ENCODE data around the gene DOCK4. TPM values are rescaled to one million over a fixed set of nuclear protein-coding genes. Genes with fewer than 3 reads are reported as not detected.
"Not testable (repeated sequence)": the region's sequence is repeated elsewhere in the genome, so short reads cannot be mapped to it uniquely, and the experiment has no call there.

The DOCK4 gene
- total RNA-seq, 2 experiments from 2014 or later: 0.35 to 0.50 TPM

DNA sequence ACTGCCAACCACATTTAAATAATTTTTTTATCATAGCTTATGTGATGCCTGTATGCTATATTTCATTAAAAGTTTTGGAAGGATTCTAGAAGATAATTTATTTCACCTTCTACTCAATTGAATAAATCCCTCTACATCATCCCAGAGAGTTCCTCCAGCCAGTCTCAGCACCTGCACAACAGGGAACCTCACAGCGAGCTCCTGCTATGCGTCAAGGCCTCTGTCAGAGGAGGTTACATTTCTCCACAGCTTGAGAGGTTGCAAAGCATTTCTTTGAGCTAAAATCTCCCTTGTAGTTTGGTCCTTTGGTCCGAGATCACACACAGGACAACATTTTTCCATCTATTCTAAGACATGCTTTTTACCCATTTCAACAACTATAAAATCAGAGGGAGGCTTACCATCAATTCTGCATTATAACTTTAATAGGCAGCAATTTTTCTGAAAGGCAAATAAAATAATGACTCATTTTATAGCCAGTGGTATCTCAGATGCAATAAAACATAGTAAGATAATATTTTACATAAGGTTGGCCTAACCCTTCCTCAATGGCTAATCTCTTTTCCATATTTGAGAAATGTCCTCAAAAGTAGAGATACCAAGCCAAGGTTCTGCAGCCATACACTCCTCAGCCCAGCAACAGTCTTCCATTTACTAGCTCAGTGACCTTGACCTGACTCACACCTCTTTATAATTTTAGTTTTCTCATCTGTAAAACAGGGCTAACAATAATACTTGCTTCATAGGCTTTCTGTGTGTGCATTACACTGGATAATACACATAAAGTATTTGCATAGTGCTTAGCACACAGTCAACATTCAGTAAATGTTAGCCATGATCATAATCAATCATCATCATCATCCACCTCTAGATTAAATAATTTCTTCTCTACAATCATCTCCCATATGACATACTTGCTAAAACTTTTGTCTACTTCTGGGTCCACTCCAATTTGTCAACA lies 68.8 kb downstream of the DOCK4 start:
- no peak for DNase-seq
- Mint-ChIP-seq H3K4me1 (peaks cover 3% of the 10 kb centered on the region), H3K4me3 (no peak overlapping the region), H3K27ac (no peak overlapping the region), H3K9me3 (no peaks in the 10 kb centered on the region), H3K27me3 (no peaks in the 10 kb centered on the region), H3K36me3 (ENCODE audit: low read depth) (no peaks in the 10 kb centered on the region)
- POLR2A ChIA-PET: no interaction called here
- CTCF ChIA-PET: no interaction called here

DNA sequence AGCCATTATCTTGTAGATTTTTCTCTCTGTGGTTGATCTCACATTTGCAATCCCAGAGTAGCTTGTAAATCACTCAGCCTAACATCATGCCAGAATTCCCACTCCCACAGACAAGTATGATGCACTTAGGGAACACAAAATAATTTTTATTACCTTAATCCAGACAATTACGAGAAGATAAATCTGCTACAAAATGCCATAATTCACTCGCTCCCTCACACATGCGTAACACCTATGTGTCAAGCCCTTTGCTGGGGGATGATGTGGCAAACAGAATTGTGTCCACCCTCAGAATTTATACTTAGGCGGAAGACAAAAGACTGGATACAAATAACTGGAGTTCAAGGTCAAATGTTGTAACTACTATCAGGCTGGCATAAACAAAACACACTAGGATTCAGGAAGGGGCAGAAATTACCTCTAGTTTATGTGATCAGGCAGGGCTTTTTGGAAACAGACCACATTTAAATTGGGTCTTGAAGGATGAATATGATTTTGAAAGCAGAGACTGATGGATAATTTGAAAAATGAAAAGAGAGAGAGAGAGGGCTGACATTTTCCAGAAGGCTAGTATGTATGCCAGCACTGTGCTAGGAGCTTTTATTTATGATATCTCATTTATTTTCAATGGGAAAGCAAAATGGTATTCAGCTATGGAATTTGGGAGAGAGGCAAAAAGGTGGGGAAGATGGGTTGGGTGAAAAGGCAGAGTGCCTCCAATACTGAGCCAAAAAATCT lies 69.8 kb downstream of the DOCK4 start:
- H3K36me3 Mint-ChIP-seq (ENCODE audit: low read depth): no peaks in the 10 kb centered on the region
- no peak overlapping the region for H3K4me3 Mint-ChIP-seq
- H3K27me3 Mint-ChIP-seq: no peaks in the 10 kb centered on the region
- CTCF ChIA-PET: no interaction called here
- no peaks in the 10 kb centered on the region for H3K9me3 Mint-ChIP-seq
- H3K27ac Mint-ChIP-seq: no peak overlapping the region
- POLR2A ChIA-PET: no interaction called here
- DNase-seq: no peak
- H3K4me1 Mint-ChIP-seq: peaks cover 3% of the 10 kb centered on the region

DNA sequence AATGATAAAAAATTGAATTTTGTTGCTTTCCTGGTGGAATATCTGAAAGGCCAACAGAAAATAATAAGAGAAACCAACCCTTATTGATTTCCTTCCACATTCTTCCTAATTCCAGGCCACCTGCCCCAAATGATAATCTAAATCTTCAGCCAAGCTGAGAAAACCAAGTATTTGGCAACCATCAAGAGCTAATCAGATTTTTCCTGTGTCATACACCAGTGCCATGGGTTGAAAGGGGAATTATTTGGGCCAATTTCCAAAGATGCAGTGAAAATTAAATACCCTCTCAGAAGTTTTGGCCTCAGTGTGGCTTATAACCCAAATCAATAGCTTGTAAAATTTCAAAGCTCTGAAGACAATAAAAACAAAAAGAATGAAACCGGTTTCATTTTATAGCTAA lies 70.4 kb downstream of the DOCK4 start:
- Mint-ChIP-seq H3K9me3 (no peaks in the 10 kb centered on the region), H3K27ac (no peak overlapping the region), H3K27me3 (no peaks in the 10 kb centered on the region), H3K4me3 (no peak overlapping the region), H3K4me1 (peaks cover under 1% of the 10 kb centered on the region), H3K36me3 (ENCODE audit: low read depth) (no peaks in the 10 kb centered on the region)
- ChIA-PET POLR2A (interaction anchor here (0.7 kb wide), 1 partner anchor 62 kb away, joined by 3 read pairs; no protein-coding TSS in a partner anchor), CTCF (no interaction called here)
- no peak for DNase-seq

DNA sequence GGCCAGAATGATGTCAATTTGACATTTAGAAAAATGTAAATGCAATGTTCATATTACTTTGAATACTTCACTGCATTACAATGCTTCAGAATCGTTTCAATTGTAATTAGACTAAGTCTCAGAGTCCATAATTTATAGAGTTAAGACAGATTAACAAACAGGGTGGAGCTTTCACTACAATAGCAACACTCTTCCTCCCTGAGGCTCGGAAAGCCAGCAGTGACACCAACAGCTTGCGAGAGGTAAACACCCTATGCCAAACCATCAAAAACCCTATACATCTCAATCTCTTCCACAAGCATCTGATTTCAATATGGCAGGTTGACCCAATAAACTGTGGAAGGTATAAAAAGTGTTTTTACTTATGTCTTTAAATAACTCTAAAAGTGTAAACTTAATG lies 72.2 kb downstream of the DOCK4 start:
- Mint-ChIP-seq H3K4me1 (no peaks in the 10 kb centered on the region), H3K27me3 (no peaks in the 10 kb centered on the region), H3K36me3 (ENCODE audit: low read depth) (no peaks in the 10 kb centered on the region), H3K9me3 (no peaks in the 10 kb centered on the region), H3K4me3 (no peak overlapping the region), H3K27ac (no peak overlapping the region)
- DNase-seq: no peak
- ChIA-PET CTCF (no interaction called here), POLR2A (no interaction called here)

DNA sequence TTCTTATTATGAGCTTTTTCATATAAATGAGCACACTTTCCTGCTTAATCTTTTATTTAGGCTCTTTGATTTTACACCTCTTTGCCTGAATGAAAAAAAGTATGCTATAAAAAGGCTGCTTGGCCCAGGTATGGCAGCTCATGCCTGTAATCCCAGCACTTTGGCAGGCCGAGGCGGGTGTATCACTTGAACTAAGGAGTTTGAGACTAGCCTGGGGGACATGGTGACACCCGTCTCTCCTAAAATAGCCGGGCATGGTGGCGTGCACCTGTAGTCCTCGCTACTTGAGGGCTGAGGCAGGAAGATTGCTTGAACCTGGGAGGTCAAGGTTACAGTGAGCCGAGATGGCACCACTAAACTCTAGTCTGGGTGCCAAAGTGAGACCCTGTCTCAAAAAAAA lies 72.9 kb downstream of the DOCK4 start:
- Mint-ChIP-seq H3K4me3 (no peak overlapping the region), H3K36me3 (ENCODE audit: low read depth) (no peaks in the 10 kb centered on the region), H3K27me3 (no peaks in the 10 kb centered on the region), H3K27ac (no peak overlapping the region), H3K9me3 (no peaks in the 10 kb centered on the region), H3K4me1 (no peaks in the 10 kb centered on the region)
- DNase-seq: no peak
- ChIA-PET POLR2A (no interaction called here), CTCF (no interaction called here)

DNA sequence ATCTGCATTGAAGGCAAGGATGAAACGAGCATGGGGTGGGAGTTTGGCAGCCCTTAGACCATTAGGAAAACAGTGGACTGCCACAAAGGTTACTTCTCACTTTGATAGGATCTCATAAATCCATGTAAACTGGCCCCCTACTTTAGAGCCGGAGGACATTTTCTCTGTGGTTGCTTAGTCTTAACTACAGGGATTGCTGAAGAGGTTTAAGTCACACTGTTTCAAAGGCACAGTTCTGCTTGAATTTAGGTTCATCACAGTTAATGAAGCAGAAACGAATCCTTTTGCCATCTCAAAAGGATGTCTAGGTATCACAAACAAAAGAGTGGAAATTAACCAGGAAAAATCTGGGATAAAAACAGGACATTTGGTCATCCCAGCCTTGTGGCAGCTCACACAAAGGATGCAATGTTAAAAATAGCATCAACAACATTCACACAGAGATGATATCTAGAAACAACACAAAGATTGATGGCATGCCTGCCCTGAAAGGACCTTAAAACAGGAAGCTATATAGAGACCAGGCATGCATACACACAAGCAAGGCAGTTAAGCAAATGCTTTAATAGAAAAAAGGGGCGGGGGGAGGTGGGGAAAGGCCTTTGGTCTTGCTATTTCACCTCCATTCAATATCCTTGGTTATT lies 74.0 kb downstream of the DOCK4 start:
- H3K4me1 Mint-ChIP-seq: no peaks in the 10 kb centered on the region
- no peaks in the 10 kb centered on the region for H3K9me3 Mint-ChIP-seq
- no peak for DNase-seq
- POLR2A ChIA-PET: no interaction called here
- H3K36me3 Mint-ChIP-seq (ENCODE audit: low read depth): no peaks in the 10 kb centered on the region
- CTCF ChIA-PET: interaction anchor here (0.9 kb wide), 1 partner anchor 57 kb away, joined by 3 read pairs; no protein-coding TSS in a partner anchor
- no peak overlapping the region for H3K27ac Mint-ChIP-seq
- no peak overlapping the region for H3K4me3 Mint-ChIP-seq
- no peaks in the 10 kb centered on the region for H3K27me3 Mint-ChIP-seq

DNA sequence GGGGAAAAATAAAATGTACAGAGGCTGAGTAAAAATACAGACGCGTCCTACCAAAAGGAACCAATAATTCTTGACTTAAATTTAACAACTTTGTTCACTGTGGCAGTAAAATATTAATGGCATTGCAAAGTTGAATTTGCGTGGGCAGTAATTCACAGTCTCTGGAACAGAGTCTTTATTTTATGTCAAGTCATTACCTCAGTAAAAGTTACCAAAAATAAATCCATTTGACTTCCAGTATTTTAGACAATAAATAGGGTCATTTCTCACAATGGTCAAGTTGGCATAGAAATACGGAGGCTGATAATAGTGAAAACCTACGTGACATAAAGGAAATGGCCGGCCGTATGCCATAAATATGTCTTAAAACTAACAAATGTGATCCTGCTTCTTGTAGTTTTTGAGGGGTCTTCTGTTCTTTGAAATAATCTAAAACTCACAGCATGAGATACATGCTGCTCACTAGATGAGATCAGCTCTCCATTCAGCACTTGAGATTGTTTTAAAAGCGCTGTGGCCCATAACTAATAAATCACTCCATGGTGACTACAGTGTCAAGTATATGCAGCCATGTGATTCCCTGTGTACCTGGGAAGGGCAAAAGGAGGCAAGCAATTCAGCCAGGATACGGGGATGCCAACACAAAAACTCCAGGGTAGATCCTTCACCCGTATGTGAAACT lies 75.3 kb downstream of the DOCK4 start:
- Mint-ChIP-seq H3K36me3 (ENCODE audit: low read depth) (no peaks in the 10 kb centered on the region), H3K9me3 (no peaks in the 10 kb centered on the region), H3K27ac (no peak overlapping the region), H3K4me1 (no peaks in the 10 kb centered on the region), H3K4me3 (no peak overlapping the region), H3K27me3 (no peaks in the 10 kb centered on the region)
- no peak for DNase-seq
- CTCF ChIA-PET: no interaction called here
- POLR2A ChIA-PET: no interaction called here

DNA sequence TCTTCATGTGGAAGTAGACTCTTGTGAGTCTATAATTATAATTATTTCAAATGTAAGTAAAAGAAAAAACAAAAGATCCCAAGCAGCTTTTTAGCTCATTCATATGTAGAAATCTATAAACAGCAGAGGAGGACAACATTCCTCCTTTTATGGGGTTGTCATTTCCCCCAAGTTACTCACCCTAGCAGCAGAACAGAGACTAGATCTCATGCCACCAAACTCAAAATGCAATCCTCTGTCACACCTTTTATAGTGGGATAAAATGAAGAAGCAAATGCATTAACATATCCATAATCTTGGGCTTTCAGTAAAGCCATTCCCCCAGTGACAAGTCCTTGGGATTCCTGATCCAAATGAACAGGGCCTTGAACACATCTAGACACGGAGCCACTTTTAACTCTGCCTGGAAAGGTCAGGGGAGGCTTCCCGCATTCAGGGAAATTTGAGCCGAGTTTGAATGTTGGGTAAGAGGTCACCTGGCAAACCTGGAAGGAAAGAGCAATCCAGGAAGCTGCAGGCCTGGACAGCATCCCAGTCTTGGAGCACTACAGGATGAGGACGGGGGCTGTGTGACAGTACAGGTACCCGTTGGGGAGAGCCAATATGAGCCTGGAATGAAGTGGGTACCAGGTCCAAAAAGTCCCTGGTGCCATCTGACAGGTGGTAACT lies 76.4 kb downstream of the DOCK4 start:
- POLR2A ChIA-PET: no interaction called here
- CTCF ChIA-PET: no interaction called here
- Mint-ChIP-seq H3K27ac (no peak overlapping the region), H3K4me3 (no peak overlapping the region), H3K27me3 (no peaks in the 10 kb centered on the region), H3K4me1 (no peaks in the 10 kb centered on the region), H3K36me3 (ENCODE audit: low read depth) (no peaks in the 10 kb centered on the region), H3K9me3 (no peaks in the 10 kb centered on the region)
- no peak for DNase-seq

DNA sequence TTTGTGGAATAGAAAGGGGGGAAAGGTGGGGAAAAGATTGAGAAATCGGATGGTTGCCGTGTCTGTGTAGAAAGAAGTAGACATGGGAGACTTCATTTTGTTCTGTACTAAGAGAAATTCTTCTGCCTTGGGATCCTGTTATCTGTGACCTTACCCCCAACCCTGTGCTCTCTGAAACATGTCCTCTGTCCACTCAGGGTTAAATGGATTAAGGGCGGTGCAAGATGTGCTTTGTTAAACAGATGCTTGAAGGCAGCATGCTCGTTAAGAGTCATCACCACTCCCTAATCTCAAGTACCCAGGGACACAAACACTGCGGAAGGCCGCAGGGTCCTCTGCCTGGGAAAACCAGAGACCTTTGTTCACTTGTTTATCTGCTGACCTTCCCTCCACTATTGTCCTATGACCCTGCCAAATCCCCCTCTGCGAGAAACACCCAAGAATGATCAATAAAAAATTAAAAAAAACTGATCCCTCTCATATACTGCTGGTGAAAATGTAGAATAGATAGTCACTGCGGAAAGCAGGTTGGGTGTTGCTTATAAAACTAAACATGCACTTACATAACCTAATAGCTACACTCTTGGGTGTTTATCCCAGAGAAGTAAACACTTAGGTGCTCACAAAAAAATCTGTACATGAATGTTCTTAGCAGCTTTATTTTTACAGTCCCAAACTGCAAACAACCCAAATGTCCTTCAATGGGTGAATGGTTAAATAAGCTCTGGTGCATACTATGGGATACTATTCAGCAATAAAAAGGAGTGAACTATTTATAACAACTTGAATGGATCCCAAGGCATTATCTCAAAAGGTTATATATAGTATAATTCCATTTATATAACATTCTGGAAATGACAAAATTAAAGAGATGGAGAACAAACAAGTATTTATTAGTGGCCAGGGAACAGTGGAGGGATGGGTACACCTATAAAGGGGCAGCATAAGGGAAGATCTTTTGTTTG lies 77.5 kb downstream of the DOCK4 start:
- H3K27me3 Mint-ChIP-seq; H3K36me3 Mint-ChIP-seq (ENCODE audit: low read depth); DNase-seq; CTCF ChIA-PET; H3K9me3 Mint-ChIP-seq; POLR2A ChIA-PET; H3K4me3 Mint-ChIP-seq; H3K27ac Mint-ChIP-seq; H3K4me1 Mint-ChIP-seq: not testable (repeated sequence)

DNA sequence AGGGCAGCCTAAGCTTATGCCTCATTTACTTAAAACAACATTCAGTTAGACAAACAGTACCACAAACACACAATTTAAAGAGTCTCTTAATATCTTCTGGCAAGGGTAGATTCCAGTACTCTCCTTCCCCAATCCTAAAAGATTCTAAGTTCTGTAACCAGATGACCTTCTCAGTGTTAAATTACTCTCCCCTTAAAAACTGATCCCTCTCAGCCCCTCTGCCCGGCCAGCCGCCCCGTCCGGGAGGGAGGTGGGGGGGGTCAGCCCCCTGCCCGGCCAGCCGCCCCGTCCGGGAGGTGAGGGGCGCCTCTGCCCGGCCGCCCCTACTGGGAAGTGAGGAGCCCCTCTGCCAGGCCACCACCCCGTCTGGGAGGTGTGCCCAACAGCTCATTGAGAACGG lies 78.2 kb downstream of the DOCK4 start:
- POLR2A ChIA-PET; H3K9me3 Mint-ChIP-seq; H3K27ac Mint-ChIP-seq; H3K36me3 Mint-ChIP-seq (ENCODE audit: low read depth); DNase-seq; CTCF ChIA-PET; H3K4me3 Mint-ChIP-seq; H3K4me1 Mint-ChIP-seq; H3K27me3 Mint-ChIP-seq: not testable (repeated sequence)

DNA sequence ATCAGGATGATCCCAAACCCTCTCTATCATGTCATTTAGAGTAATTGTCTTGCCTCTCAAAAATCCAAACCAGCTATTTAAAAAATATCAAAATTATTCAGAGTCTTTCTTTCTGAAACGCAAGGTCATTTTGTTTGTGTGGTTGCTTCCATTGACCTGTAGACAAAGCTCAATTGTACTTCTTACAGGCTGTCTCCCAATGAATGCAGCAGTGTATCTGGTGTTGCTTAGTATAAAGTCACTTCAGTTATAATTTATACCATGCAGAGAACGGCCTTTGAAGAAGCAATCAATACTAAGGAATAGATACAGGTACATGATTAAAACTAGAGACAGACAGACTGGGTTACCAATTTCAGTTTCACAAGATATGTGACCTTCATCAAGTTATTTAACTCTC lies 80.9 kb downstream of the DOCK4 start:
- no peak for DNase-seq
- ChIA-PET CTCF (no interaction called here), POLR2A (no interaction called here)
- no peaks in the 10 kb centered on the region for H3K27me3 Mint-ChIP-seq
- no peaks in the 10 kb centered on the region for H3K36me3 Mint-ChIP-seq (ENCODE audit: low read depth)
- H3K4me1 Mint-ChIP-seq: no peaks in the 10 kb centered on the region
- H3K27ac Mint-ChIP-seq: no peak overlapping the region
- H3K4me3 Mint-ChIP-seq: no peak overlapping the region
- H3K9me3 Mint-ChIP-seq: no peaks in the 10 kb centered on the region

All from activated CD4-positive, alpha-beta memory T cell treated with anti-CD3 and anti-CD28 coated beads, Interleukin-2, amount 10 ng/mL, durations not matched to agents 7 days and 5 days (primary cell).